ENCODE measurements around the gene SULT1A3. TPM values are rescaled to one million over a fixed set of nuclear protein-coding genes. Genes with fewer than 3 reads are reported as not detected.
"Not testable (repeated sequence)": the region's sequence is repeated elsewhere in the genome, so short reads cannot be mapped to it uniquely, and the experiment has no call there.

Gene SULT1A3
- 10 to 100 TPM in 5 of 6 experiments, 1 to 10 TPM in 1; 8.5 to 29.0 (median 11.9) TPM for total RNA-seq
- long read RNA-seq, partial matches to known transcripts = 2 of 5 reads
- long read RNA-seq, other reads (novel, unspliced or antisense) = 1 of 5 reads

DNA sequence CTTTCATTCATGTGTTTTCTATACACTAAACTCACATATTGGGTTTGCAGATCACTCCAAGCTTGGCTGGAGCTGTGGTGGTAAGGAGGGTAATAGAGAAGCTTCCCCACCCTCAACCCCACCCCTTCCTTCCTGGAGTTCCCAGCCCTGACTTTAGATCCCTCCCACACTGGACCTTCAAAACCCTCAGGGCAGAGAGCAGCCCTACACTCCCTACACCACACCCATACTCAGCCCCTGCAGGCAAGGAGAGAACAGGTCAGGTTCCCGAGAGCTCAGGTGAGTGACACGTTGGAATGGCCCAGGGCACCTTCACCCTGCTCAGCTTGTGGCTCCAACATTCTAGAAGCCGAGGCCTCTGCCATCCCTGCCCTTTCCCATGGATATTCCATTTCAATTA, at the start of gene SULT1A3:
SULT1A3 (plus strand) TSS at position 207 of the 400 bp plus-strand sequence. CDS start 1,474 bp downstream, outside the sequence.
- no CpG with 5 or more reads among the region's 3 CpGs for WGBS (ENCODE audit: insufficient coverage, low coverage, low lambda C conversion rate, missing lambda C conversion rate)
- H3K36me3 ChIP-seq; H3K4me3 ChIP-seq; H3K27ac ChIP-seq; intact Hi-C loops (cut with DNase I); DNase-seq; H3K4me1 ChIP-seq; H3K9me3 ChIP-seq; H3K27me3 ChIP-seq: not testable (repeated sequence)
- ATAC-seq = peak; percentile 5 to 31 (median 16)

DNA sequence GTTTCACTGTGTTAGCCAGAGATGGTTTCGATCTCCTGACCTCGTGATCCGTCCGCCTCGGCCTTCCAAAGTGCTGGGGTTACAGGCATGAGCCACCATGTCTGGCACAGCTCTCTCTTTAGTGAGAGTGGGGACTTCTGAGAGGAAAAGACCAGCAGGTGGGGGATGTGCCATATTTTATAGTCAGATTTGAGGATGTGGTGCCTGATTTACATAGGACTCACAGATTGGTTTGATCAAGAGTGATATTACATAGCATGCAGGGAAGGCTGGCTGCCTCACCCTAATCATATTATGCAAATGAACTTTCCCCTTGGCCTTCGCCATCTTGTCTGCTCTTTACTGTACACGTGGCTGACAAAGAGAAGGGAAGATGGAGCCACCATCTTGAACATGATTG, 48.0 kb upstream of the SULT1A3 start:
- Histone ChIP-seq H3K4me1 (no peaks in the 10 kb centered on the region), H3K36me3 (no peaks in the 10 kb centered on the region), H3K9me3 (no peaks in the 10 kb centered on the region), H3K27ac (no peak overlapping the region), H3K27me3 (no peaks in the 10 kb centered on the region), H3K4me3 (no peak overlapping the region)
- DNase-seq (no peak), ATAC-seq (no peak)
- WGBS (ENCODE audit: insufficient coverage, low coverage, low lambda C conversion rate, missing lambda C conversion rate) = 53% methylated on average over 3 of the region's 7 CpGs
- TF ChIP-seq, protein P1, sequence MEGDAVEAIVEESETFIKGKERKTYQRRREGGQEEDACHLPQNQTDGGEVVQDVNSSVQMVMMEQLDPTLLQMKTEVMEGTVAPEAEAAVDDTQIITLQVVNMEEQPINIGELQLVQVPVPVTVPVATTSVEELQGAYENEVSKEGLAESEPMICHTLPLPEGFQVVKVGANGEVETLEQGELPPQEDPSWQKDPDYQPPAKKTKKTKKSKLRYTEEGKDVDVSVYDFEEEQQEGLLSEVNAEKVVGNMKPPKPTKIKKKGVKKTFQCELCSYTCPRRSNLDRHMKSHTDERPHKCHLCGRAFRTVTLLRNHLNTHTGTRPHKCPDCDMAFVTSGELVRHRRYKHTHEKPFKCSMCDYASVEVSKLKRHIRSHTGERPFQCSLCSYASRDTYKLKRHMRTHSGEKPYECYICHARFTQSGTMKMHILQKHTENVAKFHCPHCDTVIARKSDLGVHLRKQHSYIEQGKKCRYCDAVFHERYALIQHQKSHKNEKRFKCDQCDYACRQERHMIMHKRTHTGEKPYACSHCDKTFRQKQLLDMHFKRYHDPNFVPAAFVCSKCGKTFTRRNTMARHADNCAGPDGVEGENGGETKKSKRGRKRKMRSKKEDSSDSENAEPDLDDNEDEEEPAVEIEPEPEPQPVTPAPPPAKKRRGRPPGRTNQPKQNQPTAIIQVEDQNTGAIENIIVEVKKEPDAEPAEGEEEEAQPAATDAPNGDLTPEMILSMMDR (IDR thresholded peaks at IDR 0.05) = no peak
- no peak for TF ChIP-seq POLR2A (IDR thresholded peaks at IDR 0.05)
- intact Hi-C loops (cut with DNase I) = no loop called here

DNA sequence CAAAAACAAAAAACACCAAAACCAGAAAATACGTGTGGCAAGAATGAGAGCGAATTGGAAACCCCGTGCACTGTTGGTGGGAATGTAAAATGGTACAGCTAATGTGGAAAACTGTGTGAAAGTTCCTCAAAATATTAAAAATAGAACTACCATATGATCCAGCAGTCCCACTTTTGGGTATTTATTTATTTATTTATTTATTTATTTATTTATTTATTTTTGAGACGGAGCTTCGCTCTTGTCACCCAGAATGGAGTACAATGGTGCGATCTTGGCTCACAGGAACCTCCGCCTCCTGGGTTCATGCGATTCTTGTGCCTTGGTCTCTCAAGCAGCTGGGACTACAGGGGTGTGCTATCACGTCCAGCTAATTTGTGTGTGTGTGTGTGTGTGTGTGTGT, 46.5 kb upstream of the SULT1A3 start:
- WGBS (ENCODE audit: insufficient coverage, low coverage, low lambda C conversion rate, missing lambda C conversion rate) = 99% methylated on average over 9 of the region's 9 CpGs

DNA sequence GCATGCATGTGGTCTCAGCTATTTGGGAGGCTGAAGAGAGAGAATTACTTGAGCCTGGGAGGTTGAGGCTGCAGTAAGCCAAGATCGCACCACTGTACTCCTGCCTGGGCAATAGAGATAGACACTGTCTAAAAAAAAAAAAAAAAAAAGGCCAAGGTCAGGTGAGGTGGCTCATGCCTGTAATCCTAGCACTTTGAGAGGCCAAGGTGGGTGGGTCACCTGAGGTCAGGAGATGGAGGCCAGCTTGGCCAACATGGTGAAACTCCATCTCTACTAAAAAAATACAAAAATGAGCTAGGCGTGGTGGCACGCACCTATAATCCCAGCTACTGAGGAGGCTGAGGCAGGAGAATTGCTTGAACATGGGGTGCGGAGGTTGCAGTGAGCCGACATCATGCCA, 43.9 kb upstream of the SULT1A3 start:
- Histone ChIP-seq H3K4me1 (no peaks in the 10 kb centered on the region), H3K27ac (no peak overlapping the region), H3K9me3 (no peaks in the 10 kb centered on the region), H3K36me3 (no peaks in the 10 kb centered on the region), H3K4me3 (no peak overlapping the region), H3K27me3 (no peaks in the 10 kb centered on the region)
- DNase-seq (no peak), ATAC-seq (no peak)
- intact Hi-C loops (cut with DNase I) = no loop called here
- TF ChIP-seq, protein P1 (IDR thresholded peaks at IDR 0.05) = no peak
- TF ChIP-seq POLR2A (IDR thresholded peaks at IDR 0.05) = no peak
- WGBS (ENCODE audit: insufficient coverage, low coverage, low lambda C conversion rate, missing lambda C conversion rate) = 96% methylated on average over 3 of the region's 5 CpGs

More for the DNA sequence above, 46.5 kb upstream of the SULT1A3 start:
- ATAC-seq (no peak), DNase-seq (no peak)
- no peaks in the 10 kb centered on the region for H3K9me3 ChIP-seq
- no peak overlapping the region for H3K4me3 ChIP-seq
- TF ChIP-seq, protein P1 (IDR thresholded peaks at IDR 0.05) = no peak
- TF ChIP-seq POLR2A (IDR thresholded peaks at IDR 0.05) = no peak
- no peaks in the 10 kb centered on the region for H3K27me3 ChIP-seq
- H3K4me1 ChIP-seq = no peaks in the 10 kb centered on the region
- no peak overlapping the region for H3K27ac ChIP-seq
- no peaks in the 10 kb centered on the region for H3K36me3 ChIP-seq
- intact Hi-C loops (cut with DNase I) = no loop called here

DNA sequence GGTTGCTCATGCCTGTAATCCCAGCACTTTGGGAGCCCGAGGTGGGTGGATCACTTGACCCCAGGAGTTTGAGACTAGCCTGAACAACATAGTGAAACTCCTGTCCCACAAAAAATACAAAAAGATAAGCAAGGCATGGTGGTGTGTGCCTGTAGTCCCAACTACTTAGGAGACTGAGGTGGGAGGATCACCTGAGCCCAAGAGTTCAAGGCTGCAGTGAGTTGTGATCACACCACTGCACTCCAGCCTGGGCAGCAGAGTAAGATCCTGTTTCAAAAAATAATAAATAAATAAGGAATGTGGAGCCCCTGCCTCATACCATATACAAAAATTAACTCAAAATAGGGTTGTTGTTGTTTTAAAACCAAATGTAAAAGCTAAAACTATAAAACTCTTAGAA, 41.8 kb upstream of the SULT1A3 start:
- no peaks in the 10 kb centered on the region for H3K4me1 ChIP-seq
- WGBS (ENCODE audit: insufficient coverage, low coverage, low lambda C conversion rate, missing lambda C conversion rate) = 83% methylated on average over 1 of the region's 1 CpG
- ATAC-seq (no peak), DNase-seq (no peak)
- no peak overlapping the region for H3K4me3 ChIP-seq
- intact Hi-C loops (cut with DNase I) = no loop called here
- H3K27ac ChIP-seq = no peak overlapping the region
- TF ChIP-seq, protein P1 (IDR thresholded peaks at IDR 0.05) = no peak
- no peak for TF ChIP-seq POLR2A (IDR thresholded peaks at IDR 0.05)
- H3K9me3 ChIP-seq = no peaks in the 10 kb centered on the region
- no peaks in the 10 kb centered on the region for H3K36me3 ChIP-seq
- no peaks in the 10 kb centered on the region for H3K27me3 ChIP-seq

Data from right lobe of liver (tissue), 6 donors.